ENCODE measurements around the gene GCDH.

GRCh38 chr19:12913011-12913561 is 22.1 kb downstream of the GCDH start:
- TF ChIP-seq CTCF (IDR thresholded peaks at IDR 0.05; ENCODE audit: insufficient read depth, low read length) (no peak), POLR2AphosphoS5 (IDR thresholded peaks at IDR 0.05; ENCODE audit: low read depth) (no peak), REST (IDR thresholded peaks at IDR 0.05; ENCODE audit: insufficient replicate concordance, low read depth) (no peak), SPI1 (IDR thresholded peaks at IDR 0.05; ENCODE audit: borderline replicate concordance, low read depth) (no peak; the same call in 1 of the 2 replicates), GABPA (IDR thresholded peaks at IDR 0.05; ENCODE audit: low read depth) (no peak)
